Natural killer cell (primary cell): Measurements from ENCODE around the gene OR8D1. TPM values are rescaled to one million over a fixed set of nuclear protein-coding genes. Genes with fewer than 3 reads are reported as not detected.

Experiments used
- ATAC-seq, 3 donors: fragments of 150-1000 bp in 2 of 3; fragments of 200-7000 bp in 1 of 3; cut with Tn5 transposase; 1 replicate in 1 of 3; 2 replicates in 2 of 3; pipeline ENCODE4 v1.10.0; 2021; ENCODE audit warnings: mild to moderate bottlenecking in 2 of 3, moderate library complexity in 2 of 3
- DNase-seq, 2 donors: peaks; one replicate each; pipeline versions ENCODE4 v3.0.0 to v3.0.0-alpha.2; 2013 to 2021; ENCODE audit warnings: mixed read lengths in 1 of 2
- H3K27ac ChIP-seq: one replicate; pipeline ENCODE4 v1.5.1; 2013; ENCODE audit warnings: mild to moderate bottlenecking, low read length
- H3K27me3 ChIP-seq: one replicate; pipeline ENCODE4 v1.6.1; 2013; ENCODE audit warnings: low read length; ENCODE audit not compliant: control insufficient read depth, insufficient read depth
- H3K36me3 ChIP-seq: one replicate; pipeline ENCODE4 v1.6.1; 2013; ENCODE audit warnings: low read length; ENCODE audit not compliant: control insufficient read depth, insufficient read depth
- H3K4me1 ChIP-seq: one replicate; pipeline ENCODE4 v1.6.1; 2013; ENCODE audit warnings: low read length; ENCODE audit not compliant: control insufficient read depth, insufficient read depth
- H3K4me3 ChIP-seq: one replicate; pipeline ENCODE4 v1.5.1; 2013; ENCODE audit warnings: low read length
- H3K9me3 ChIP-seq: one replicate; pipeline ENCODE4 v1.6.1; 2013; ENCODE audit warnings: low read length; ENCODE audit not compliant: control insufficient read depth, insufficient read depth
- H3K27ac Mint-ChIP-seq, 2 donors: one replicate each; pipeline ENCODE4 v1.8.0; 2022; ENCODE audit warnings: mild to moderate bottlenecking in 2 of 2, mixed read lengths in 2 of 2, moderate library complexity in 1 of 2
- H3K27me3 Mint-ChIP-seq, 2 donors: one replicate each; pipeline ENCODE4 v1.8.0; 2022; ENCODE audit warnings: low read depth in 2 of 2, mixed read lengths in 2 of 2
- H3K36me3 Mint-ChIP-seq: one replicate; pipeline ENCODE4 v1.8.0; 2022; ENCODE audit warnings: mixed read lengths
- H3K4me1 Mint-ChIP-seq, 2 donors: one replicate each; pipeline ENCODE4 v1.8.0; 2022; ENCODE audit warnings: mixed read lengths in 2 of 2
- H3K4me3 Mint-ChIP-seq: one replicate; pipeline ENCODE4 v1.8.0; 2022; ENCODE audit warnings: mild to moderate bottlenecking, moderate library complexity, mixed read lengths
- H3K9me3 Mint-ChIP-seq, 2 donors: one replicate each; pipeline ENCODE4 v1.8.0; 2022; ENCODE audit warnings: mixed read lengths in 2 of 2
- CTCF ChIP-seq: fragments of 200-600 bp; IDR thresholded peaks from one replicate; pipeline ENCODE4 v1.8.0; 2022; ENCODE audit warnings: antibody characterized with exemption
- WGBS: methylation state at CpG from one replicate; pipeline ENCODE4 v1.1.7; 2013; ENCODE audit warnings: missing lambda C conversion rate; ENCODE audit not compliant: insufficient coverage; 5-methylcytosine and 5-hydroxymethylcytosine counted together
- intact Hi-C: fragments of 100-400 bp; cut with micrococcal nuclease; formaldehyde crosslinking; loops from one replicate; pipeline ENCODE4 v1.14.2; 2022
- total RNA-seq, 4 donors: library from RNA; stranded (reverse); fragments of 120-200 nt in 1 of 4; gene quantifications; one replicate each; pipeline versions ENCODE4 v1.2.3 to v1.2.4, GENCODE V29; 2013 to 2022

OR8D1 gene
- total RNA-seq, result not detected
- not detected for total RNA-seq (2013)

- DNase-seq, result no peak
- H3K27ac Mint-ChIP-seq, result no peak within 1 kb of the TSS
- no peak within 1 kb of the TSS for H3K4me3 Mint-ChIP-seq
- Histone ChIP-seq H3K4me1 (no peaks in the 10 kb centered on the region), H3K9me3 (no peaks in the 10 kb centered on the region), H3K27ac (no peak within 1 kb of the TSS), H3K4me3 (no peak within 1 kb of the TSS), H3K27me3 (no peaks in the 10 kb centered on the region), H3K36me3 (no peaks in the 10 kb centered on the region)
- H3K27me3 Mint-ChIP-seq, result peaks cover 8 to 11% of the 10 kb centered on the region in 2 donors
- H3K9me3 Mint-ChIP-seq, result peaks cover 0 to 2% of the 10 kb centered on the region in 2 donors
- no CpG with 5 or more reads among the region's 2 CpGs for WGBS
- ATAC-seq, result no peak
- no peak for TF ChIP-seq CTCF
- intact Hi-C loops, result no loop called here
- H3K4me1 Mint-ChIP-seq, result no peaks in the 10 kb centered on the region
- H3K36me3 Mint-ChIP-seq, result no peaks in the 10 kb centered on the region
Measured at GRCh38 chr11:124313849-124314248, at the start of gene OR8D1. TSS of gene OR8D1 (minus strand) at chr11:124313949. CDS start at chr11:124310766, 3,183 bp downstream.

- Mint-ChIP-seq H3K27ac (no peak overlapping the region), H3K4me1 (no peaks in the 10 kb centered on the region), H3K9me3 (no peaks in the 10 kb centered on the region), H3K36me3 (no peaks in the 10 kb centered on the region), H3K4me3 (no peak overlapping the region), H3K27me3 (no peaks in the 10 kb centered on the region)
- no peaks in the 10 kb centered on the region for H3K9me3 ChIP-seq
- no peak for ATAC-seq
- DNase-seq, result no peak
- 51% methylated on average over 2 of the region's 2 CpGs for WGBS
- no peak overlapping the region for H3K4me3 ChIP-seq
- intact Hi-C loops, result no loop called here
- no peak overlapping the region for H3K27ac ChIP-seq
- TF ChIP-seq CTCF, result no peak
- no peaks in the 10 kb centered on the region for H3K36me3 ChIP-seq
- H3K27me3 ChIP-seq, result no peaks in the 10 kb centered on the region
- no peaks in the 10 kb centered on the region for H3K4me1 ChIP-seq
Measured at GRCh38 chr11:124359566-124359965, 45.8 kb upstream of the OR8D1 start.

- H3K4me1 ChIP-seq, result no peaks in the 10 kb centered on the region
- no peak for ATAC-seq
- WGBS, result 63% methylated on average over 3 of the region's 3 CpGs
Measured at GRCh38 chr11:124346311-124346955, 32.7 kb upstream of the OR8D1 start.

More at GRCh38 chr11:124346311-124346955, 32.7 kb upstream of the OR8D1 start:
- Mint-ChIP-seq H3K4me1 (no peaks in the 10 kb centered on the region), H3K9me3 (peaks cover 0 to 4% of the 10 kb centered on the region in 2 donors), H3K4me3 (no peak overlapping the region), H3K27me3 (peaks cover 3 to 11% of the 10 kb centered on the region in 2 donors), H3K27ac (no peak overlapping the region), H3K36me3 (no peaks in the 10 kb centered on the region)
- H3K4me3 ChIP-seq, result no peak overlapping the region
- intact Hi-C loops, result no loop called here
- H3K27me3 ChIP-seq, result no peaks in the 10 kb centered on the region
- TF ChIP-seq CTCF, result no peak
- no peaks in the 10 kb centered on the region for H3K36me3 ChIP-seq
- H3K9me3 ChIP-seq, result no peaks in the 10 kb centered on the region
- H3K27ac ChIP-seq, result no peak overlapping the region
- no peak for DNase-seq
